Activated naive CD4-positive, alpha-beta T cell treated with anti-CD3 and anti-CD28 coated beads, Interleukin-2, amount 50 U/mL, for 16 hours (primary cell): ENCODE results near the gene COQ9.

Source experiments
- DNase-seq: peaks from one replicate; pipeline ENCODE4 v3.0.0-alpha.2; 2020

Gene COQ9

GRCh38 chr16:57473176-57473840, 26.0 kb downstream of the COQ9 start:
- DNase-seq = no peak

GRCh38 chr16:57473906-57474305, 26.6 kb downstream of the COQ9 start:
- DNase-seq = no peak

GRCh38 chr16:57474671-57475661, 27.7 kb downstream of the COQ9 start:
- no peak for DNase-seq

DNA sequence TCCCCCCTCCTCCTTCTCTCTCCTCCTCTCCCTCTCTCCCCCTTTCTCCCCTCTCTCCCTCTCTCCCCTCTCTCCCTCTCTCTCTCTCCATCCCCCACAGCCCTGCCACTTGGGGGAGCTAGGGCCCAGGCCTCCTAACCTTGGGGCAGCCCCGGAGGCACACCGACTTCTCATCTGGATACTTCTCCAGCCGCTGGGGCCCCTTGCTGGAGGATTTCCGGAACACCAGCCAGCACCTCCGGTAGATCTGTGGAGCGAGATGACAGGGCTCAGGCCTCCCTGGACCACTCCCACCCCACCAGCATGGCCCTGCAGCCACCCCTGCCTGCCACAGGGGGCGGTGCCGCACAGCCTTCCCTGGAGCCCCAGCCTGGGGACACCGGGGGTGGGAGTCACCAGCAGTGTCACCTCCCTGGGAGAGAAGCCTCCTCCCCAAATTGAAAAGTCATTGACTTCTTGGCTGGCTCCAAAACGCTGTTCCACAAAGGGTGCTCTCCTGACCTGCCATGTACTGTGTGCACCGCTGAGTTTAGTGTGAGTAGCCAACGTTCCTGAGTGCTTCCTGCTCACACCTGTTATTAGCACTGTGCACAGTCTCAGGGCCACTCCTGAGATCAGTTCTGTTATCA, 28.5 kb downstream of the COQ9 start:
- DNase-seq = peak; percentile 68

DNA sequence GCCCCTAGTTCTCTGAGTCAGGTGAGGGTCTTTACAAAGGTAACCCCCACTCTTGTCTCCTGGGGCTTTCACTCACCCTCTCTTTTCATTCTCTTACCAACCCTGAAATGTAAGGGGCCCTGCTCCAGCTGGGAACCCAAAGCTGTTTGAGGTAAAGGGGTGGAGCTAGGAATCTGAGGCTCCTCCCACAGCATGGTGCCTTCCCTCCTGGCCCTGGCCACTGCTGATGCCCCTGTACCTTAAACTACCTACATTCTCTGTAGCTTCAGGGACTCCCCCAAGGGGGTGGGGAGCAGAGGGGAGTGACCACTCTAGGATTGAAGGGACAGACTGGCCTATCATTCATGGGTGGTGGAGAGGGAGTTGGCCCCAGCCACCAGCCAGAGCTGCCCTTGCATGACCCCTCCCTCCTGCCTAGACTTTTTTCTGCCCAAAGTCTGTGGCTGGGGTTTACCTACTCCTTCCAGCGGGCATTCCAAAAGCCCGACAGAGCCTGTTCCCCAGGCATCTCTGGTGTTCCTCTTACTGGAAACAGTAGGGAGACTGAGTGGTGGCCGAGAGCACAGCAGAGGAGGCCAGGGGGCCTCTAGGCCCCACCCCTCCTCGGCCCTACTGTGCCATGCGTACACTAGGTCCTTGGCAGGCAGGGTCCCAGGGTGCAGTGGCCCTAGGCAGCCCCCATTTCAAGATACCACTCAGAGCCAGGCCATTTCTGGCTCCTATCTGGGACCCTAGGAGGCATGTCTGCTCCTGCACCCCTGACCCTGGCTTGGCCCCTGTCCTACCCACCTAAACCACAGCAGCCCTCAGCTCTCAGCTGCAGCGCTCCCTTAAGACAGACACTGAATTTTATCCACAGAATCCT, 29.5 kb downstream of the COQ9 start:
- no peak for DNase-seq

DNA sequence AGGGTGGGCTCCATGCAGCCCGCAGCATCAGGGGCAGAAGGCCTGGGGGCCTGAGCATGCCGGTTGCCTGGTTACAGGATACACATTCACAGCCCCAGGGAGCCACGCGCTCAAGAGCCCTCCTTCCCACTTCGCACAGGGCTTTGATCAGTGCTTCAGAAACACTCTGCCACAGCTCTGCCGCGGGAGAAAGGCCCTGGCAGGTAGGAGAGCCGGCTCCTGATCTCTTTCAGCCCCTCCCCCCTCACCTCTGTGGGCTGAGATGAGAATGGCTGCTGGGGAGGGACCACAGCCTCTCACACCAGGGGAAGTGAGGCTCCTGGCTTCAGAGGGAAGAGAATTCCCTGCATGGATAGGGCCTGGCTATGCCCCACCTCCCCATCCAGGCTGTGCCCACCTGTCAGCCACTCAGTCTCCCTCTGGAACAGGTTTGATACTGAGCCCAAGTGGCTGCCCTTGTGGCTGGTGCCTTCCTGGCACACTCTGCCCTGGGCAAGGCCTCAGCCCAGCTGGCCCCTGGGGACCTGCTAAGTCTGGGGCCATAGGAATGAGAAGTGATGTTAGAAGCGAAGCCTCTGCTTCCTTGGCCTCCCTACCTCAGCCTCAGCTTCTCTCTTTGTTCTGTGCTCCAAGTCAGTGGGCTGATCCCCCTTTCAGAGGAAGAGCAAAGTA, 30.4 kb downstream of the COQ9 start:
- DNase-seq = no peak

DNA sequence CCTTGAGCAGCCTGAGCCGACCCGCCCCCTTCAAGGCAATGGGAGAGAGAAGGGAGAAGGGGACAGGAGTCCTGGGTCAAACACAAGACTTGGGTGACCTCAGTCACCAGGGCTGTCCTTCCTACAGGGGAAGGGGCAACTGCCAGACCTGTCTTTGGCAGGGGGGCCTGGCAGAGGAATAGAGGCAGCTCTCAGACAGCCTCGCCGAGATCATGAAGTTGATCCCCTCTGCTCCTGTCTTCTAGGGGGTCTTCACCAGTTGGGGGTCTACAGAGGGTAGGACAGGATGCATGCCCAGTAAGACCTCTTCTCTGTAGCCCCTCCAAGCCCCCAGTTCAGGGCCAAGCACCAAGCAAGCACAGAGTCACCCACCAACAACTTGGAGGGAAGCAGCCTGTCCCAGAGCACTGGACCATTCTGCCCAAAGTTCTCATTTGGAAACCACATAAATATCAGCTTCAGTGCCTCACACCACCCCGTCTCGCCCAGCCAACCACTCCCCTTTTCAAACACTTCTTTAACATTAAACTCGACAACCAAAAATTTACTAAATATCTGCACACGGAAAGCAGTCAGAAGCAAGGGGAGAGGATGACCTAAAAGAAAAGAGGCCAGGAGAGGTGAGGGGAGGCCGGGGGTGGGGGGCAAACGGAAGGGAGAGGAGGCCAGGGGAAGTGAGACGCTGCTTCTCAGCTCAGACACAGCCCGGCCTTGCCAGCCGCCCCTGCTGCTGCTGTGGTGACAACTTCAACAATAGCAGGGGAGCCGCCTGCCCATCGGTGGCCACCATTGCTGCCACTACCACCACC, 31.3 kb downstream of the COQ9 start:
- DNase-seq = no peak

DNA sequence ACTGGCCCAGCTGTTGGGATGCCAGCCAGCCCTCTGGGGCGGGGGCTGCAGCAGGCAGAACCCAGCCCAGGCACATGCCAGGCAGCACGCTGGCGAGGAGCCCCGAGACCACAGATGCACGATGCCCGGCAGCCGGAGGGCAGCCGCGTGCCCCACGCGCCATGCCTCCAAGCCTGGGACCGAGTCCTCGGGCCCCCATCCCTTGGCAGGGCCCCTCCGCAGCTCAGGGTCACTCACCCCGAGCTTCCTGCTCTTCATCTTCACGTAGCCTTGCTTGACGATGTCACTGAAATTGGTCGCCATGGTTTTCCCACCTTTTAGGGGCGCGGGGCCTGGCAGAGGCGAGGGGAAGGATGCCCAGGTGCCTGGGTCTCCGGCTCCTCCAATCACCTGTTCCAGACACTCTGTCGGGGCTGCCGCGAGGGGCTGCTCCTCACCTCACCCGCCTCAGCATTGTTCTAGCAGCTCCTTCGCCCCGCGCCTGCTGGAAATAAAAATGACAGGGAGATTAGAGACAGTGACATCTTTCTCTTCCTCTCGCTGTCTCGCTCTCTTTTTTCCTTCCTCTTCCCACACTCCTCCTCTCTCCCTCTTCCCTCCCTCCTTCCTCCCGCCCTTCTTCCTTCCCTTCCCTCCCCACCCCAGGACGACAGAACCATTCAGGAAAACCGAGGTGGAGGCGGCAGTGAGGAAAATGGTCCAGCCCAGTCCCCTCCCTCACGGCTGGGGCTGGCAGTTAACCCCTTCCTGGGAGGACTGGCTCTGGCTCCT, 32.1 kb downstream of the COQ9 start:
- DNase-seq = no peak

DNA sequence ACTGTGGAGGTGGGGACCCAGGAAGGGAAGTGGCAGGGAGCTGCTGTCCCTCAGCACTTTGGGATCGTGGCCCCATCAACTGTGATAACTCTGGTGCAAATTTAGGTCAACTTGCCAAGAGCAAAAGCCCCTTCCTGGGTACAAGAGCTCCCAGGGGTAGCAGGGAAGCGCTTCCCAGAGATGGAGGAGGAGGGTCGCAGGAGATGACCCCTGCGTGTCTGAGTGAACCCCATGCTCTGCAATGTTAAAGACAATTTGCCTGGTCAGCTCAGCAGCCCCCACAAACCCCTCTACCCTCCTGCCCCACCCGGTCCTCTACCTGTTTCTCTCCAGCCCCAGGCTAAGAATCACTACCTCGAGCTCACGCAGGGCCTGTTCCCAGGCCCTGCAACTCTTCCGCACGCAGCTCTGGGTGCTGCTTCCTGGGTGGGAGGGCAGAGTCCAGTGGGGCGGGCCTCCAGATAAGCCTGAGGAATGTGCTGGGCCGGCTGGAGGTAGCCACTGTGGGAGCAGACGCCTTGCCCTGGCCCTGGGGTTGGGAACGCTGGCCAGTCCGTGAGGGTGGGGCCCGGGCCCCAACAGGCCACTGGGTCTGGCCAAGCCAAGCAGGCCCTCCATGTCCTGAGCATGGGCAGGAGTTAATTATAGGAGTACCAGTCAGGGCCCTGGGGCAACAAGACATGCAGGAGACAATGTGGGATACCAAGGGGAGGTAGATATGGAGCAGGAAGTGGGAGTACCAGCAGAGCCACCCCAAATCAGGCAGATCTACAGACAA, 32.9 kb downstream of the COQ9 start:
- DNase-seq = no peak

DNA sequence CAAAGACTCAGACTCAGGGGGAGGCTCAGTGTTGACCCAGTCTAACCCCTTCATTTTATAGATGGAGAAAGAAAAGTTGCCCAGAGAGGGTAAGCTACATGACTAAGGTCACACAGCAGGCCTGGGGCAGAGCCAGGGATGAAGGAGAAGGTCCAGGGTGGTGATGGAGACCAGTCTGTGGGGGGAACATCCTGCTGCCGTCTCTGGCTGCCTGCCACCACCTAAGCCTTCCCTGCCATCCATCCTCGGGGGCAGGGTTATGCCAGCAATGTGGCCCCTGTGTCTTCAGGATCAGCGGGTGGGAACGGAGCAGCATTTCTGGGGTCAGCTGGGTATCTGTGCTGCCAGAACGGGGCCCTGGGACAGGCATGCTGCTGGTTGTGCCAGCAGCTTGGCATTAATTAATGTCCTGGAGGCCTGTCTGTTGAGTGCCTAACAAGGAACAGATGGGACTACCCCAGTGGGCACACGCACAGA, 33.5 kb downstream of the COQ9 start:
- no peak for DNase-seq

DNA sequence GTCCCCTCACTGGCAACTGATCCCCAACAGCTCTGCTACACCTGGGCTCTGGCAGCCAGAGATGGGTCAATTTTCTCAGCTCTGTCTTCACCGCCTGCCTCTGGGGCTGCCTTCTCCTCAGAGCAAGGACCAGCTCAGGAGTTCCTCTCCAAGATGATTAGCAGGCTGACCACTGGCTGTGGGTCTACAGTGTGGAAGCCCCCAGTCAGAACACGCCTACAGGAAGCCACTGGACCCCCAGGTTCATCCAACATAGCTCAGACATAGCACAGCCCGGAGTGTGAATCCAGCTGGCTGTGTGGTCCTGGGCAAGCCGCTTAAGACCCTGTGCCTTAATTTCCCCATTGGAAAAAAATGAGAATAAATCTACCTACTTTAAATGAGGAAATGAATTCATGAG, 34.1 kb downstream of the COQ9 start:
- DNase-seq = no peak

DNA sequence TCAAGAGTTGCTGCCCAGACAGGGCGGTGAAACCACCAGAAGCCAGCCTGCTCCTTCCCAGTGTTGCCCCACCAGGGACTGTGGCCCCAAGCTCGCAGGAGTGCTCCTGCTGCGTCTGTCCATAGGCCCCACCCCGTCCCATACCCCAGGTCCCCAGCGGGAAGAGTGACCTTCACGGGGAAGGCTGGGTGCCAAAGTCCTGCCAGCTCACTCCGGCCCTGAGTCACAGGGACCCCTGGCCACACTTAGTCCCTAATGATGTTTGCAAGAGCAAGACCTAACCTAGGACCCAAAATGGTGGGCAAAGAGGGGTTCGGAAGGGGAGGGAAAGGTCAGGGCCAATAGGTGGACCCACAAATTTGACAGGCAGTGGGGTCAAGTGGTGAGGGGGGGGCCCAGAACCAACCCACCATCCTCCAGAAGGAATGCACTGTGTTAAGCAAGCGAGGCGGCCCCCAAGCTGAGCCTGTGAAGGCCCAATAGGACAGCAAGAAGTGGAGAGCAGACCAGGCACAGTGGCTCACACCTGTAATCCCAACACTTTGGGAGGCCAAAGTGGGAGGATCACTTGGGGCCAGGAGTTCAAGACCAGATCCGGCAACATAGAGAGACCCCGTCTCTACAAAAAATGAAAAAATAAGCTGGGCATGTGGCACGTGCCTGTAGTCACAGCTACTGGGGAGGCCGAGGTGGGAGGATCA, 35.7 kb downstream of the COQ9 start:
- DNase-seq = no peak

GRCh38 chr16:57483725-57484514, 36.6 kb downstream of the COQ9 start:
- DNase-seq = no peak

DNA sequence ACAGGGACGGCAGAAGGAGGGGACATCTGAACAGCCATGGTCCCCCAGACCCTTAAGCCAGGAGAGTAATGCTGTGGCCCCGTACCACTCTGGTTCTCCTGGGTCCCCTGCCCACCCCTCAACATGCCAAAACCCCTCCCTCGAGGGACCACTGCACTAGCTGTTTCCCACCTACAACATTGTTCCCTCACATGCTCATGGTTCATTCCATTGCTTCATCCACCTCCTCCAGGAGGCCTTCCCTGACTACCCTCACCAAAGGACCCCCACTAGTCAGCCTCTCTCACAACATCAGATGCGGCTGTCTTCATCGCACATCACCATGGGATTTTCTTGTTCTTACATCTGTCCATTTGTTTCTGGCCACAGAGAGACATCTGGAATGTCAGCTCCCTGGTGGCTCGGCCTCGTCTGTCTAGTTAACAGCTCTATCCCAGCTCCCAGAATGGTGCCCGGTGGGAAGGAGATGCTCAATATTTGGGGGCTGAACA, 37.3 kb downstream of the COQ9 start:
- DNase-seq = no peak

GRCh38 chr16:57485091-57485915, 38.0 kb downstream of the COQ9 start:
- no peak for DNase-seq

GRCh38 chr16:57485916-57486857, 38.9 kb downstream of the COQ9 start, which contains the start of gene DOK4:
DOK4 (minus strand) TSS chr16:57486493; CDS start chr16:57479507, 6,986 bp downstream.
- peak; percentile 84 for DNase-seq
